Measurements from ENCODE around the gene LSM4.

- TF ChIP-seq CTCF (IDR thresholded peaks at IDR 0.05) (no peak), POLR2A (IDR thresholded peaks at IDR 0.05) (no peak), EP300 (IDR thresholded peaks at IDR 0.05) (no peak)
Observed at GRCh38 chr19:18262917-18263316, 60.0 kb downstream of the LSM4 start.
